WTC11 (cell line): ENCODE results near the gene SLC12A8. TPM values are rescaled to one million over a fixed set of nuclear protein-coding genes. Genes with fewer than 3 reads are reported as not detected.
A peak's percentile ranks its signal among the peaks of the same experiment; 100 is the strongest.

Source experiments
- ATAC-seq: fragments of 200-7000 bp; cut with Tn5 transposase; 2 replicates; pipeline ENCODE4 v1.10.0; 2021; ENCODE audit warnings: mild to moderate bottlenecking, moderate library complexity
- CTCF ChIA-PET: fragments of 300-600 bp; sonication (Branson Sonifier 250); formaldehyde crosslinking; loops from one replicate; lab custom pipeline; 2021; ENCODE audit warnings: antibody characterized with exemption; lab: Charles Lee
- POLR2A ChIA-PET: fragments of 350-600 bp; sonication (Branson Sonifier 250); formaldehyde crosslinking; loops from one replicate; lab custom pipeline; 2021; ENCODE audit warnings: antibody characterized with exemption; lab: Charles Lee
- DNase-seq: peaks from one replicate; pipeline ENCODE4 v3.0.0; 2021; ENCODE audit warnings: low spot score
- H3K27ac Mint-ChIP-seq: 2 replicates; pipeline ENCODE4 v1.8.0; 2021; ENCODE audit warnings: mixed read lengths
- H3K27me3 Mint-ChIP-seq: 2 replicates; pipeline ENCODE4 v1.8.0; 2021; ENCODE audit warnings: low read depth, mild to moderate bottlenecking, moderate library complexity, mixed read lengths
- H3K36me3 Mint-ChIP-seq: 2 replicates; pipeline ENCODE4 v1.8.0; 2021; ENCODE audit warnings: mixed read lengths
- H3K4me1 Mint-ChIP-seq: 2 replicates; pipeline ENCODE4 v1.8.0; 2022; ENCODE audit warnings: mixed read lengths
- H3K4me3 Mint-ChIP-seq: 2 replicates; pipeline ENCODE4 v1.8.0; 2021; ENCODE audit warnings: mild to moderate bottlenecking, moderate library complexity, mixed read lengths
- H3K9me3 Mint-ChIP-seq: 2 replicates; pipeline ENCODE4 v1.8.0; 2021; ENCODE audit warnings: mixed read lengths
- ATF1 ChIP-seq: sonication (generic); formaldehyde crosslinking; IDR thresholded peaks from 2 replicates; pipeline ENCODE4 v1.8.1; 2023; ENCODE audit warnings: mild to moderate bottlenecking, moderate library complexity, missing genetic modification reagents
- ATF6 ChIP-seq: sonication (generic); formaldehyde crosslinking; IDR thresholded peaks from 2 replicates; pipeline ENCODE4 v1.8.1; 2023; ENCODE audit warnings: mild to moderate bottlenecking, missing genetic modification reagents
- EMX1 ChIP-seq: fragments of 250-450 bp; sonication (Bioruptor Pico); IDR thresholded peaks from 2 replicates; pipeline ENCODE4 v1.8.0; 2021; ENCODE audit warnings: mild to moderate bottlenecking
- ETV6 ChIP-seq: sonication (generic); formaldehyde crosslinking; IDR thresholded peaks from 2 replicates; pipeline ENCODE4 v1.8.1; 2022; ENCODE audit warnings: mild to moderate bottlenecking, missing genetic modification reagents
- FOXP1 ChIP-seq: sonication (generic); formaldehyde crosslinking; IDR thresholded peaks from 2 replicates; pipeline ENCODE4 v1.8.0; 2022; ENCODE audit warnings: missing genetic modification reagents, mild to moderate bottlenecking, moderate library complexity, borderline replicate concordance
- FOXP4 ChIP-seq: sonication (generic); formaldehyde crosslinking; IDR thresholded peaks from 2 replicates; pipeline ENCODE4 v1.8.0; 2022; ENCODE audit warnings: mild to moderate bottlenecking, missing genetic modification reagents
- GABPB1 ChIP-seq: sonication (generic); formaldehyde crosslinking; IDR thresholded peaks from 2 replicates; pipeline ENCODE4 v1.8.1; 2023; ENCODE audit warnings: mild to moderate bottlenecking, missing genetic modification reagents
- HMGA2 ChIP-seq: fragments of 250-450 bp; sonication (Bioruptor Pico); IDR thresholded peaks from 2 replicates; pipeline ENCODE4 v1.4.0; 2021; ENCODE audit warnings: mild to moderate bottlenecking, moderate library complexity
- IRF1 ChIP-seq: sonication (generic); formaldehyde crosslinking; IDR thresholded peaks from 2 replicates; pipeline ENCODE4 v1.8.0; 2023; ENCODE audit warnings: missing genetic modification reagents
- PRRX2 ChIP-seq: fragments of 250-450 bp; sonication (Bioruptor Pico); IDR thresholded peaks from 2 replicates; pipeline ENCODE4 v1.8.0; 2021; ENCODE audit warnings: mild to moderate bottlenecking
- RORB ChIP-seq: fragments of 250-450 bp; sonication (Bioruptor Pico); IDR thresholded peaks from 2 replicates; pipeline ENCODE4 v1.9.0; 2021; ENCODE audit warnings: mild to moderate bottlenecking
- TCF7 ChIP-seq: sonication (generic); formaldehyde crosslinking; IDR thresholded peaks from 2 replicates; pipeline ENCODE4 v1.8.0; 2022; ENCODE audit warnings: mild to moderate bottlenecking, low read depth, missing genetic modification reagents, moderate library complexity
- ZNF263 ChIP-seq: sonication (generic); formaldehyde crosslinking; IDR thresholded peaks from 2 replicates; pipeline ENCODE4 v1.8.1; 2022; ENCODE audit warnings: low read depth, mild to moderate bottlenecking, moderate library complexity, missing genetic modification reagents
- ZNF317 ChIP-seq: sonication (generic); formaldehyde crosslinking; IDR thresholded peaks from 2 replicates; pipeline ENCODE4 v1.8.1; 2023; ENCODE audit warnings: low read depth, mild to moderate bottlenecking, moderate library complexity, missing genetic modification reagents, borderline replicate concordance
- ZNF425 ChIP-seq: fragments of 250-450 bp; sonication (Bioruptor Pico); conservative IDR thresholded peaks from 2 replicates; pipeline ENCODE4 v1.9.0; 2021; ENCODE audit warnings: mild to moderate bottlenecking
- ZNF512 ChIP-seq: sonication (generic); formaldehyde crosslinking; IDR thresholded peaks from 2 replicates; pipeline ENCODE4 v1.8.1; 2022; ENCODE audit warnings: missing genetic modification reagents, borderline replicate concordance
- ZNF671 ChIP-seq: fragments of 250-450 bp; sonication (Bioruptor Pico); IDR thresholded peaks from 2 replicates; pipeline ENCODE4 v1.8.0; 2021; ENCODE audit warnings: mild to moderate bottlenecking
- ZSCAN18 ChIP-seq: fragments of 250-450 bp; sonication (Bioruptor Pico); IDR thresholded peaks from 2 replicates; pipeline ENCODE4 v2.1.2; 2022; ENCODE audit warnings: mild to moderate bottlenecking, moderate library complexity
- total RNA-seq: library from RNA; stranded (reverse); gene quantifications from 3 replicates; pipeline ENCODE4 v1.2.3, GENCODE V29; 2021

SLC12A8 gene
- total RNA-seq, 1 experiment from 2014 or later: 9.1 TPM

GRCh38 chr3:125052624-125053303 is 159.8 kb downstream of the SLC12A8 start:
- Mint-ChIP-seq H3K4me3 (peak overlapping the region; percentile 47), H3K9me3 (no peaks in the 10 kb centered on the region), H3K27me3 (peaks cover 33% of the 10 kb centered on the region), H3K36me3 (no peaks in the 10 kb centered on the region), H3K4me1 (peaks cover 52% of the 10 kb centered on the region), H3K27ac (peak overlapping the region; percentile 69)
- CTCF ChIA-PET: interaction anchor here (0.6 to 1.6 kb wide), 4 partner anchors 9 to 111 kb away, joined by 3 to 6 read pairs (median 4); no protein-coding TSS in a partner anchor
- TF ChIP-seq ZNF425 (CRISPR knock-in tag) (no peak), PRRX2 (no peak), IRF1 (CRISPR knock-in tag) (no peak), ZNF671 (CRISPR knock-in tag) (no peak), FOXP4 (CRISPR knock-in tag) (no peak), ZSCAN18 (CRISPR knock-in tag) (no peak), ATF1 (CRISPR knock-in tag) (no peak), RORB (CRISPR knock-in tag) (no peak)
- POLR2A ChIA-PET: interaction anchor here (0.6 to 0.8 kb wide), 2 partner anchors 14 to 89 kb away, joined by 3 read pairs; no protein-coding TSS in a partner anchor
- no peak for ATAC-seq
- no peak for DNase-seq

- CTCF ChIA-PET: interaction anchor here (1.2 to 1.6 kb wide), 3 partner anchors 8 to 112 kb away, joined by 4 to 6 read pairs (median 4); no protein-coding TSS in a partner anchor
- no peak for DNase-seq
- peak; percentile 27 for ATAC-seq
- TF ChIP-seq ZNF317 (CRISPR knock-in tag) (no peak), FOXP1 (CRISPR knock-in tag) (no peak), EMX1 (CRISPR knock-in tag) (no peak), ATF1 (CRISPR knock-in tag) (no peak), HMGA2 (CRISPR knock-in tag) (no peak)
- Mint-ChIP-seq H3K9me3 (no peaks in the 10 kb centered on the region), H3K4me3 (peak overlapping the region; percentile 47), H3K27ac (peak overlapping the region; percentile 69), H3K4me1 (peaks cover 52% of the 10 kb centered on the region), H3K36me3 (no peaks in the 10 kb centered on the region), H3K27me3 (peaks cover 25% of the 10 kb centered on the region)
- POLR2A ChIA-PET: interaction anchor here (0.8 kb wide), 1 partner anchor 90 kb away, joined by 3 read pairs; no protein-coding TSS in a partner anchor
Observed at GRCh38 chr3:125051715-125052581, 160.6 kb downstream of the SLC12A8 start.

- DNase-seq (no peak), ATAC-seq (no peak)
- Mint-ChIP-seq H3K4me1 (peaks cover 48% of the 10 kb centered on the region), H3K27ac (peak overlapping the region; percentile 58; the same call in 1 of the 2 replicates), H3K36me3 (no peaks in the 10 kb centered on the region), H3K9me3 (no peaks in the 10 kb centered on the region), H3K4me3 (peak overlapping the region; percentile 15; the same call in 1 of the 2 replicates), H3K27me3 (peaks cover 18% of the 10 kb centered on the region)
- CTCF ChIA-PET: no interaction called here
- POLR2A ChIA-PET: no interaction called here
- TF ChIP-seq ZNF512 (CRISPR knock-in tag) (no peak), GABPB1 (CRISPR knock-in tag) (no peak), IRF1 (CRISPR knock-in tag) (no peak), TCF7 (CRISPR knock-in tag) (no peak), ZNF263 (CRISPR knock-in tag) (no peak), ATF6 (CRISPR knock-in tag) (no peak), ETV6 (CRISPR knock-in tag) (no peak)
Observed at GRCh38 chr3:125051205-125051604, 161.3 kb downstream of the SLC12A8 start.
